IPS-11a (cell line): ENCODE data around the gene SEC11A.
"Not testable (repeated sequence)": the region's sequence is repeated elsewhere in the genome, so short reads cannot be mapped to it uniquely, and the experiment has no call there.

Experiments used
- H3K4me3 ChIP-seq: one replicate; pipeline ENCODE4 v1.5.1; 2013; ENCODE audit warnings: low read depth, low read length, control low read depth

Gene SEC11A

GRCh38 chr15:84645496-84645895 lies 70.4 kb downstream of the SEC11A start:
- no peak overlapping the region for H3K4me3 ChIP-seq

- H3K4me3 ChIP-seq: no peak overlapping the region
Measured at GRCh38 chr15:84643838-84644237, 72.1 kb downstream of the SEC11A start.

- not testable (repeated sequence) for H3K4me3 ChIP-seq
Measured at GRCh38 chr15:84642640-84643039, 73.3 kb downstream of the SEC11A start.

- H3K4me3 ChIP-seq: not testable (repeated sequence)
Measured at GRCh38 chr15:84641871-84642270, 74.1 kb downstream of the SEC11A start.

- no peak overlapping the region for H3K4me3 ChIP-seq
Measured at GRCh38 chr15:84638103-84638502, 77.8 kb downstream of the SEC11A start.

GRCh38 chr15:84634228-84634837 lies 81.6 kb downstream of the SEC11A start:
- peak overlapping the region; percentile 50 for H3K4me3 ChIP-seq

- H3K4me3 ChIP-seq: peak overlapping the region; percentile 50
Measured at GRCh38 chr15:84633311-84634227, 82.4 kb downstream of the SEC11A start.

GRCh38 chr15:84631706-84632272 lies 84.2 kb downstream of the SEC11A start:
- H3K4me3 ChIP-seq: peak overlapping the region; percentile 41

GRCh38 chr15:84629033-84629432 lies 86.9 kb downstream of the SEC11A start:
- H3K4me3 ChIP-seq: no peak overlapping the region

- no peak overlapping the region for H3K4me3 ChIP-seq
Measured at GRCh38 chr15:84625123-84625522, 90.8 kb downstream of the SEC11A start.

GRCh38 chr15:84624359-84624758 lies 91.6 kb downstream of the SEC11A start:
- no peak overlapping the region for H3K4me3 ChIP-seq

GRCh38 chr15:84621358-84621979 lies 94.5 kb downstream of the SEC11A start:
- H3K4me3 ChIP-seq: no peak overlapping the region

- no peak overlapping the region for H3K4me3 ChIP-seq
Measured at GRCh38 chr15:84620626-84621025, 95.3 kb downstream of the SEC11A start.
